ENCODE data around the gene KCNIP1.

The KCNIP1 gene

DNA sequence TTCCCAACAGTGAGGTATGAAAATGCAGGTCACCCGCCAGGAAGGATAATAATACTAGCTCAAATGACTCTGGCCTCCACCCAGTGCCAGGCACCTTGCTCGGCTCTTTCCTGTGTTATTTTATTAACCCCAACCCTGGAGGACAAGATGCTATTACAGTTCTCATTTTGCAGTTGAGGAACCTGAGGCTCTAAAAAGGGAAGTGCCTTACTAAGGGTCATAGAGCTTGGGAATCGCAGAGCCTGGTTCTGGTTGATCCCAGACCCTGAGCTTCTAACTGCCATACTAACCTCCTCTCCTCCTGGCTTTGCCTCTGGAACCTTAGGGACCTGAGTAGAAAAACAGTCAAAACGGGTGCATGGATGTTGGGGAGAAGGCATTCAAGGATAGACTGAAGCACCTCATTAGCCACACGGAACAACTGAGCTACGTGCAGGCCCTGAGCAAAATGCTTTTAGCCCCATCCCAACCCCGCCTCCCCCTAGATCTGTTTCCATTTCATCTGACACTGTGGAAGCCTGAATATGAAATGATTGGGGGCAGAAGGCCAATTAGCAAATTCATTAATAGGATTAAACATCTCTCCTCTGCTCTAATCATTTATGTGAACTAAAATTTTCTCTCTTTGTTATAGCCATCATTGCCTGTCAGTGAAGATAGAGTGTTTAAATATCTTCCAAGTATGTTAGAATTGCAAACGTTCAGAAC is 7.9 kb downstream of the KCNIP1 start:
- Mint-ChIP-seq H3K9me3 (no peaks in the 10 kb centered on the region), H3K27ac (no peak overlapping the region), H3K4me1 (no peaks in the 10 kb centered on the region), H3K4me3 (no peak overlapping the region), H3K36me3 (no peaks in the 10 kb centered on the region)
- DNase-seq (ENCODE audit: low spot score in 2 of 2) (no peak), ATAC-seq (no peak)

GRCh38 chr5:170513856-170514525 is 10.2 kb downstream of the KCNIP1 start:
- H3K4me3 Mint-ChIP-seq = no peak overlapping the region
- H3K27ac Mint-ChIP-seq = no peak overlapping the region
- ATAC-seq = no peak

GRCh38 chr5:170517411-170517810 is 13.6 kb downstream of the KCNIP1 start:
- Mint-ChIP-seq H3K4me3 (no peak overlapping the region), H3K4me1 (no peaks in the 10 kb centered on the region), H3K27ac (no peak overlapping the region), H3K9me3 (no peaks in the 10 kb centered on the region), H3K36me3 (no peaks in the 10 kb centered on the region)
- ATAC-seq (no peak), DNase-seq (ENCODE audit: low spot score in 2 of 2) (no peak)

More at GRCh38 chr5:170513856-170514525, 10.2 kb downstream of the KCNIP1 start:
- no peaks in the 10 kb centered on the region for H3K9me3 Mint-ChIP-seq
- no peaks in the 10 kb centered on the region for H3K4me1 Mint-ChIP-seq
- no peak for DNase-seq (ENCODE audit: low spot score in 2 of 2)
- no peaks in the 10 kb centered on the region for H3K36me3 Mint-ChIP-seq

DNA sequence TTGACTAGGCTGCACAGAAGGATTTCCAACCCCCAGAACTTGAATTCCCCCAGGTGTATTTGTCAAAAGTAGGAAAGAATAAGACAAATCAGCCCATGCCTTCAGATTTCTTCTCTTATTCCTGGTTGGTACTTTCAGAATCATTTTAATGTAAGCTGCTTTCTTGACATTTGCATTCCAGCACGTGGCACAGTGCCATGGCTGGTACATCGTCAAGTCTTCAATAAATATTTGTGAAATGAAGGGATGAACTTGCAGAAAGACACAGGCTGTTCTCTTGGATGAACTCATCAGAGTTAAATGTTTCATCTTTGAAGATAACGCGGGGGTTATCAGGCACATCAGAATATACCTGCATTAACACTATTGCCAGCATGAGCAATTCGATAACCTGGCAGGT is 14.5 kb downstream of the KCNIP1 start:
- Mint-ChIP-seq H3K4me3 (no peak overlapping the region), H3K36me3 (no peaks in the 10 kb centered on the region), H3K4me1 (no peaks in the 10 kb centered on the region), H3K27ac (no peak overlapping the region), H3K9me3 (no peaks in the 10 kb centered on the region)
- ATAC-seq (no peak), DNase-seq (ENCODE audit: low spot score in 2 of 2) (no peak)

DNA sequence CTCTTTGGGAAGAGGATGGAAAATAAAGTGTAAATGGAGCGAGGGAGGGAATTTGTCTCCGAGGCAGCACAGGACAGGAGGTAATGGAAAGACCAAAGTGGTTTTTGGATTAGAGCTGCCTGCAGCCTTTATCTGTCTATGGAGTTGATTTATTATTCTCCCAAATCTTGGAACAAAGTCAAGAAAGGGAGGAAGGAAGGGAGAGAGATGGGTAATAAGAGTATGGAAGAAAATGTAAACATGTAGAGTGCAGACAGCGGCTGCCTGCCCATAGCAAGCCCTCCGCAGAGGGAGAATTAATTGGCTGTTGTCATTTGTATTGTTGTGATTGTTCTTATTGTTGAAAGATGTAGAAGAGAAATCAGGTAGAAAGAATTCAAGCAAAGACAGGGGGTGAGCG is 15.7 kb downstream of the KCNIP1 start:
- H3K9me3 Mint-ChIP-seq = no peaks in the 10 kb centered on the region
- H3K27ac Mint-ChIP-seq = no peak overlapping the region
- no peaks in the 10 kb centered on the region for H3K4me1 Mint-ChIP-seq
- no peak overlapping the region for H3K4me3 Mint-ChIP-seq
- DNase-seq (ENCODE audit: low spot score in 2 of 2) (no peak), ATAC-seq (no peak)
- no peaks in the 10 kb centered on the region for H3K36me3 Mint-ChIP-seq

DNA sequence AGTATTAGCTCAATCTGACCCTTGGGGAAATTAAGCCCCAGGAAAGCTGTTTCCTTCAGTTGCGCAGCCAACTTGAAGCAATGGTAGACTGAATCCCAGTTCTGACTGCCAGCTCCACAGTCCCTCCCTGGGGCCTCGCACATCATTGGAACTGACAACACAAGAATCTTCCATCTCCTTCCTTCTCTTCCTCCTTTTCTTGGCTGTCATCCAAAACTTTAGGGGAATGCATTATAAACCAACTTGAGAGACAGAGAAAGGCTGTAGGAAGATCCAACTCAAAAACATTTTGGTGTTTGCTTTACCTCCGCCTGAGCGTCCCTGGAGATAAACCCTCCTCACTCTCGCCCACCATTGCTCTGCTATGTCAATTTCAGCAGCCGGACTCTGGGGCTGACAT is 16.6 kb downstream of the KCNIP1 start:
- no peaks in the 10 kb centered on the region for H3K9me3 Mint-ChIP-seq
- H3K27ac Mint-ChIP-seq = no peak overlapping the region
- no peak overlapping the region for H3K4me3 Mint-ChIP-seq
- H3K4me1 Mint-ChIP-seq = no peaks in the 10 kb centered on the region
- no peaks in the 10 kb centered on the region for H3K36me3 Mint-ChIP-seq
- no peak for ATAC-seq
- DNase-seq (ENCODE audit: low spot score in 2 of 2) = no peak

DNA sequence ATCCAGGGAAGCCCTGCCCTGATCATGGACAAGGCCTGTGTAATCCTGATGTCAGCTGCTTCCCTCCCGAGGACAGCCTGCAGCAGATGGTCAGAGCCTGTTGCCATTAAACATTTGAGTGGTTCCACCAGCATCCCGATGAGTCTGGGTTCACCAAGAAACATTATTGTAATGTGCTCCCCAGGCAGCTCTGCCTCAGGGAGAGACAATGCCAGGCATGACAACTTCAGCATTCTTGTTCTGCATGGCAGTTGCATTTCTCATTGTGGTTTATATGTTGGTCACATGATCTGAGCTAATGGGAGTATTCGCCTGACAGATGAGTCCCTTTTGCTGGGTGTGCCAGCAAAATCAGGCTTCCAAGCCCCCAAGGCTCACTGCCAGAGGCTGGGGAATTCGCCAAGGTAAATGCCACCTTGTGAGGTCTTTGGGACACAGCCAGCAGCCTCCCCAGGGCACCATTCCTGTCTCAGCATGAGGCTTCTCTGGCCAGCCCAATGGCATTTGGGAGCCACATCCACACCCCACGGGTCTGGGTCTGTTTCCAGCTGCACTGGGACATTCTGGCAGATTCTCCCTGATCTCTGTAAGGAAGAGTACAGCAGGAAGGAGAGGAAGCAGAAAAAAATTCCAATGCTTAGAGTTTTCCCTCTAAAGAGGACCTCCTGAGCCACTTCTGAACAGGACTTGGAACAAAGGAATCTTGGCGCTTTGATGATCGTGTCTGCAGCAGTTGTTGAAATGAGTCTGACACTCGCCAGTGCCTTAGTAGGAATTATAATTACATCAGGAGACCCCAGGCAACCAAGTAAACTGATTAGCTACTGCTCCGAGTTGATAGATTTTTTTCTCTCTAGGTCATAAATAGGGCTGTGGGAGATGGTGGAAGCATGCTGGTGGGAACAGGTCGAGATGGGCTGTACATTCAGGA is 18.7 kb downstream of the KCNIP1 start:
- no peaks in the 10 kb centered on the region for H3K36me3 Mint-ChIP-seq
- H3K4me3 Mint-ChIP-seq = no peak overlapping the region
- no peaks in the 10 kb centered on the region for H3K9me3 Mint-ChIP-seq
- DNase-seq (ENCODE audit: low spot score in 2 of 2) (no peak), ATAC-seq (no peak)
- H3K27ac Mint-ChIP-seq = no peak overlapping the region
- H3K4me1 Mint-ChIP-seq = no peaks in the 10 kb centered on the region

DNA sequence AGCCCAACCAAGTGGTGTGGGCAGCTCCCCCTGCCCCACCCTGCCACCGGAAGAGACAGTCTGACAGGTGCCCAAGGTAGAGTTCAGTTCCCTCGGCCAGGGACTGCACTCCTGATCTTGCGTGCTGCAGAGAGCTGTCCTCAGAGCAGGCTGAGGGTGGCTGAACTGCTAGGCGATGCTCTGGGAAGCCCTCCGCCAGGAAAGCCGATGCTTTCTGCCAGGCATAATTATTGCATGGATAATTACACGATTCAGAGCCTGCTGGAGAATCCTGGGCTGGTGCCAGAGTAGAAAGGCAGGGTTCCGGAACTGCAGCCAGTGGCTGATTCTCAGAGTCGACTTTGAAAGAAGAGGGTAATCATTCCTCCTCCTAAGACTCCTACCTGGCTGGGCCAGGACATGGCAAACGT is 19.3 kb downstream of the KCNIP1 start:
- ATAC-seq (no peak), DNase-seq (ENCODE audit: low spot score in 2 of 2) (no peak)
- no peaks in the 10 kb centered on the region for H3K9me3 Mint-ChIP-seq
- H3K27ac Mint-ChIP-seq = no peak overlapping the region
- H3K36me3 Mint-ChIP-seq = no peaks in the 10 kb centered on the region
- H3K4me1 Mint-ChIP-seq = no peaks in the 10 kb centered on the region
- no peak overlapping the region for H3K4me3 Mint-ChIP-seq

GRCh38 chr5:170523830-170524229 is 20.0 kb downstream of the KCNIP1 start:
- Mint-ChIP-seq H3K4me1 (no peaks in the 10 kb centered on the region), H3K4me3 (no peak overlapping the region), H3K36me3 (no peaks in the 10 kb centered on the region), H3K27ac (no peak overlapping the region), H3K9me3 (no peaks in the 10 kb centered on the region)
- DNase-seq (ENCODE audit: low spot score in 2 of 2) = no peak
- no peak for ATAC-seq

DNA sequence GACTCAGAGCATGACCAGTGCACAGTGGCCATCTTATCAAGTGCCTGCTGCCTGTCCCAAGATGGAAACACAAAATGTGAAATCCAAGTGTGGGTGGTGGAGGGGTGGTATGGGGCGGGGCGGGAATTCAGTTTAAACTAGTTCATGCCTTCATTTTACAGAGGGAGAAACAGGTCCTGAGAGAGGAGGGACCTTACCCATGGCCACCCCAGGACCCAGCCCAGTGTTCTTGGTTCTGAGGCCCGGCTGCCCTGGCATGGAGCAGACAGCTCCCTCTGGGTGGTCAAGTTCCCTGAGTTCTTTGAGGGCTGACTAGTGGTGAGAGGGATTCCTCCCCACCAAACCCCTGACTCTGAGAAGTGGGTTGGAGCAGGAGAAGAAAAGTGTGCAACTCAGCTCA is 20.8 kb downstream of the KCNIP1 start:
- no peak for DNase-seq (ENCODE audit: low spot score in 2 of 2)
- Mint-ChIP-seq H3K4me1 (no peaks in the 10 kb centered on the region), H3K4me3 (no peak overlapping the region), H3K9me3 (no peaks in the 10 kb centered on the region), H3K36me3 (no peaks in the 10 kb centered on the region), H3K27ac (no peak overlapping the region)
- ATAC-seq = no peak

- ATAC-seq (no peak), DNase-seq (ENCODE audit: low spot score in 2 of 2) (no peak)
- no peak overlapping the region for H3K4me3 Mint-ChIP-seq
- H3K36me3 Mint-ChIP-seq = no peaks in the 10 kb centered on the region
- H3K4me1 Mint-ChIP-seq = no peaks in the 10 kb centered on the region
- no peaks in the 10 kb centered on the region for H3K9me3 Mint-ChIP-seq
- H3K27ac Mint-ChIP-seq = no peak overlapping the region
Observed at GRCh38 chr5:170525470-170526211, 21.8 kb downstream of the KCNIP1 start.

DNA sequence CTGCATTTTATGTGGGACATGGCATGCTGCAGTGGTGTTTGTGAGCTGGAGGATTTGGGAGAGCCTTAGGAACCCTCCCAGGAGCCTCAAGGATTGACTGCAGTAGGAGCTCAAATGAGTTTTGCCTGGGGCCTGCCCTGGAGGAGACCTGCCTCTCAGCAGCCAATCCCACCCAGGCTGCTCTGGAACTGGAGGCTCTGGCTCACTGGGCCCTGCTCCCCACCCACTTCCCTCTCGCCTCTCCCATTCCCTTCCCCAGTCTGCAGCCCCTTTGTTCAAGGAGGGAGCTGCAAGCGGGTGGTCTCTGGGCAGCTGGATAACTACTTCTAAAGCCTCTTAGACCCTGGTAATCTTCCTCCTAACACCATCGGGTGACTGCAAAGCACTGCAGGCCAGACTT is 24.2 kb downstream of the KCNIP1 start:
- H3K36me3 Mint-ChIP-seq = no peaks in the 10 kb centered on the region
- H3K4me1 Mint-ChIP-seq = no peaks in the 10 kb centered on the region
- H3K4me3 Mint-ChIP-seq = no peak overlapping the region
- ATAC-seq (no peak), DNase-seq (ENCODE audit: low spot score in 2 of 2) (no peak)
- no peaks in the 10 kb centered on the region for H3K9me3 Mint-ChIP-seq
- H3K27ac Mint-ChIP-seq = no peak overlapping the region

DNA sequence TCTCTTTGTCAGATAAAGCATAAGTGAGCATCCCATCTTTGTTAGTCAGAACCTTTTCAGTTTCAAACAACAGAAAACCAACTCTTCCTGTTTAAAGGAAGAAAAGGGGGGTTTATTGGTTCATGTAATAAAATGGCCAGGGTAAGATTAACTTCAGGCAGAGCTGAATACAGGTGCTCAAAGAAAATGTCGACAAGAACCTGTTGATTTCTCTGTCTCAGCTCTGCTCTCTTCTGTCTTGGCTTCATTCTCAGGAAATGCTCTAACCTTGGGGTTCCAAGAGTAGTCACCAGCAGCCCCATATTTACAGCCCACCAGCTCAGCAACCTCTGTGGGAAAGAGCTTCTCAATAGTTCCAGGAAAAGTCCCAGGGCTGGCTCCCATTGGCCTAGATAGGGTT is 25.2 kb downstream of the KCNIP1 start:
- no peaks in the 10 kb centered on the region for H3K9me3 Mint-ChIP-seq
- ATAC-seq = no peak

DNA sequence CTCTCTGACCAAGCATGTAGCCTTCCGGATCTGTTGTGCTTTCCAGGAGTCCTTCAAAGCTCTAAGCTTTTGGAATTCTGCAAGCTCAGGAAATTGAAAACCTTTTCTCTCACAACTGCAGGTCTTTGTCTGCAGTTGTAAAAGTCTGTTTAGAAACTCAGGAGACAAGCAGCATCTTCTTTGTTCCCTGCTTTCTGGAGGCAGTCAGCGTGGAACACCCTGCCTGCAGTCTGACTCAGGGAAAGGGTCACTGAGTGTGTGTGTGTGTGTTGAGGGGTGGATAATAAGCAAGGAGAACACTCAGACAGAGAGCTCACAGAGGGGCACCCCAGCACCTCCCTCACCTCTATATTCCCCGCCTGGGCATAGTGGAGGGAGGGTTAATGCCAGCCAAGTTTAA is 29.1 kb downstream of the KCNIP1 start:
- Mint-ChIP-seq H3K36me3 (no peaks in the 10 kb centered on the region), H3K4me1 (no peaks in the 10 kb centered on the region), H3K9me3 (no peaks in the 10 kb centered on the region), H3K4me3 (no peak overlapping the region), H3K27ac (no peak overlapping the region)
- ATAC-seq (no peak), DNase-seq (ENCODE audit: low spot score in 2 of 2) (no peak)

More for the DNA sequence above, 25.2 kb downstream of the KCNIP1 start:
- no peak for DNase-seq (ENCODE audit: low spot score in 2 of 2)
- no peaks in the 10 kb centered on the region for H3K36me3 Mint-ChIP-seq
- H3K4me1 Mint-ChIP-seq = no peaks in the 10 kb centered on the region
- H3K27ac Mint-ChIP-seq = no peak overlapping the region
- no peak overlapping the region for H3K4me3 Mint-ChIP-seq

DNA sequence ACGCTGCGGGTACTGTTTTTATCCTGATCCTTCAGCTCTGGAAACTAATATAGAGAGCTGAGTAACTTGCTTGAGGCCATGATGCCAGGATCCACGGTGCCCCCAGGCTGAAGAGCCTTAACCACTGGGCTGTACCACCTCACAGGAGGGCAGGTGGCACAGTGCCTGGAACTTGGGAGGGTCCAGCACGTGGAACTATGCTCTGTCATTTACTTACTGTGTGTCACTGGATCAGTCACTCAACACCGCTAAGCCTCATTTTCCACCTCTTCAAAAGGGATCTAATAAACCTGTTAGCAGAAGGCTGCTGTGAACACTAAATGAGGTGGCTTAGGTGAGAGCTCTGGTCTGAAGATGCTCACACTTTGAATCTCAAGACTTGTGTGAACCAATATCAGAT is 29.6 kb downstream of the KCNIP1 start:
- H3K36me3 Mint-ChIP-seq = no peaks in the 10 kb centered on the region
- H3K4me1 Mint-ChIP-seq = no peaks in the 10 kb centered on the region
- H3K27ac Mint-ChIP-seq = no peak overlapping the region
- no peak for ATAC-seq
- no peak for DNase-seq (ENCODE audit: low spot score in 2 of 2)
- H3K4me3 Mint-ChIP-seq = no peak overlapping the region
- no peaks in the 10 kb centered on the region for H3K9me3 Mint-ChIP-seq

All from stimulated activated effector memory CD8-positive, alpha-beta T cell treated with anti-CD3 and anti-CD28 coated beads, Interleukin-12 subunit alpha, Interleukin-12 subunit beta, amount 100 ng/mL, for 72 hours (primary cell).